Type B pancreatic cell (in vitro differentiated cells): ENCODE results near the gene PNPLA6. TPM values are rescaled to one million over a fixed set of nuclear protein-coding genes. Genes with fewer than 3 reads are reported as not detected.

Experiments
- DNase-seq: peaks from one replicate; pipeline ENCODE4 v3.0.0; 2021; ENCODE audit warnings: mixed read lengths; ENCODE audit not compliant: unreplicated experiment; ENCODE audit errors: extremely low spot score
- H3K27ac Mint-ChIP-seq: 2 replicates; pipeline ENCODE4 v1.8.0; 2021; ENCODE audit warnings: mild to moderate bottlenecking, mixed read lengths
- H3K27me3 Mint-ChIP-seq: 2 replicates; pipeline ENCODE4 v1.8.0; 2021; ENCODE audit warnings: mixed read lengths
- H3K36me3 Mint-ChIP-seq: 2 replicates; pipeline ENCODE4 v1.8.0; 2021; ENCODE audit warnings: mixed read lengths
- H3K4me1 Mint-ChIP-seq: one replicate; pipeline ENCODE4 v1.8.0; 2021; ENCODE audit warnings: mixed read lengths; ENCODE audit not compliant: unreplicated experiment
- H3K4me3 Mint-ChIP-seq: 2 replicates; pipeline ENCODE4 v1.8.0; 2021; ENCODE audit warnings: mild to moderate bottlenecking, mixed read lengths
- H3K9me3 Mint-ChIP-seq: 2 replicates; pipeline ENCODE4 v1.8.0; 2021; ENCODE audit warnings: mixed read lengths
- total RNA-seq: library from RNA; stranded (reverse); gene quantifications from 2 replicates; pipeline ENCODE4 v1.2.1, GENCODE V29; 2021; ENCODE audit warnings: low replicate concordance
- TF ChIP-seq, protein P1 (sequence below): fragments of 200-600 bp; sonication (generic); conservative IDR thresholded peaks from 2 replicates; pipeline ENCODE4 v1.5.0; 2021; ENCODE audit warnings: antibody characterized with exemption, mild to moderate bottlenecking

Gene PNPLA6
- total RNA-seq, 1 donor from 2014 or later = 84.3 TPM

DNA sequence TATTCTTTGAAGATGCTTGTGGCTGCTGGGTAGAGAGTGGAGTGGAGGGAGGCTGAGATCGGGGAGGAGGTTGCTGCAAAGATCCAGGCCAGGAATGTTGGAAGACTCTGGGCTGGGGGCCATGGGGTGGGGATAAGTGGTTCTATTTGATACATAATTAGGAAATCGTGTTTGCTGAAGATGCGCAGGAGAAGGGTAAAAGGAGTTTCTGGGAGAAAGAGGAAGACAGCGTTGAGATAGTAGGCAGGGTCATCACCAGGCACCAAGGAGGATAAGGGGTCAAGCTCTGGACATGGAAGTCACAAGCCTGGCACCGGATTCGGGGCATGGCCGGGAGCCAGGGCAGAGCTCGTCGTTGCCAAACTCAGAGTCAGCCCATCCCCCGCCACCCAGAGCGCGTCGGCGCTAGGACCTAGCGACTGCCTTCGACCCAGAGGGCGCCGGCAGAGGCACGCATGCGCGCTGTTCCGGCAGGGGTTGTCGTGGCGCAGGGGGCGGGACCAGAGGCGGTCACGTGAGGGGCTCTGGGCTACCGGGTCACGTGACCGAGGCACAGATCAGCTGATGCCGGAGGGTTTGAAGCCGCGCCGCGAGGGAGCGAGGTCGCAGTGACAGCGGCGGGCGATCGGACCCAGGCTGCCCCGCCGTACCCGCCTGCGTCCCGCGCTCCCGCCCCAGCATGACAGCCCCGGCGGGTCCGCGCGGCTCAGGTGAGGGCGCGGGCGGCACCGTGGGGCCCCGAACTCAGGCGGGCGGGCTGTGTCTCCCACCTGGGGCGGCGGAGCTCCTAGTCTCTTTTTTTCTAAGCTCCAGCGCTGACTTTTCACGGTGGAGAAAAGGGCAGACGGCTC, 13.2 kb upstream of the PNPLA6 start, which contains the start of gene MCOLN1:
MCOLN1 (plus strand) TSS at position 553 of the 851 bp plus-strand sequence; CDS start at position 680, 127 bp downstream.
- peak within 1 kb of the TSS; percentile 82 for H3K27ac Mint-ChIP-seq
- no peaks in the 10 kb centered on the region for H3K27me3 Mint-ChIP-seq
- peaks cover 10% of the 10 kb centered on the region for H3K4me1 Mint-ChIP-seq
- H3K36me3 Mint-ChIP-seq = peaks cover 6% of the 10 kb centered on the region
- TF ChIP-seq, protein P1, sequence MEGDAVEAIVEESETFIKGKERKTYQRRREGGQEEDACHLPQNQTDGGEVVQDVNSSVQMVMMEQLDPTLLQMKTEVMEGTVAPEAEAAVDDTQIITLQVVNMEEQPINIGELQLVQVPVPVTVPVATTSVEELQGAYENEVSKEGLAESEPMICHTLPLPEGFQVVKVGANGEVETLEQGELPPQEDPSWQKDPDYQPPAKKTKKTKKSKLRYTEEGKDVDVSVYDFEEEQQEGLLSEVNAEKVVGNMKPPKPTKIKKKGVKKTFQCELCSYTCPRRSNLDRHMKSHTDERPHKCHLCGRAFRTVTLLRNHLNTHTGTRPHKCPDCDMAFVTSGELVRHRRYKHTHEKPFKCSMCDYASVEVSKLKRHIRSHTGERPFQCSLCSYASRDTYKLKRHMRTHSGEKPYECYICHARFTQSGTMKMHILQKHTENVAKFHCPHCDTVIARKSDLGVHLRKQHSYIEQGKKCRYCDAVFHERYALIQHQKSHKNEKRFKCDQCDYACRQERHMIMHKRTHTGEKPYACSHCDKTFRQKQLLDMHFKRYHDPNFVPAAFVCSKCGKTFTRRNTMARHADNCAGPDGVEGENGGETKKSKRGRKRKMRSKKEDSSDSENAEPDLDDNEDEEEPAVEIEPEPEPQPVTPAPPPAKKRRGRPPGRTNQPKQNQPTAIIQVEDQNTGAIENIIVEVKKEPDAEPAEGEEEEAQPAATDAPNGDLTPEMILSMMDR = no peak
- peak within 1 kb of the TSS; percentile 89 for H3K4me3 Mint-ChIP-seq
- H3K9me3 Mint-ChIP-seq = no peaks in the 10 kb centered on the region
- peak; percentile 100 for DNase-seq

DNA sequence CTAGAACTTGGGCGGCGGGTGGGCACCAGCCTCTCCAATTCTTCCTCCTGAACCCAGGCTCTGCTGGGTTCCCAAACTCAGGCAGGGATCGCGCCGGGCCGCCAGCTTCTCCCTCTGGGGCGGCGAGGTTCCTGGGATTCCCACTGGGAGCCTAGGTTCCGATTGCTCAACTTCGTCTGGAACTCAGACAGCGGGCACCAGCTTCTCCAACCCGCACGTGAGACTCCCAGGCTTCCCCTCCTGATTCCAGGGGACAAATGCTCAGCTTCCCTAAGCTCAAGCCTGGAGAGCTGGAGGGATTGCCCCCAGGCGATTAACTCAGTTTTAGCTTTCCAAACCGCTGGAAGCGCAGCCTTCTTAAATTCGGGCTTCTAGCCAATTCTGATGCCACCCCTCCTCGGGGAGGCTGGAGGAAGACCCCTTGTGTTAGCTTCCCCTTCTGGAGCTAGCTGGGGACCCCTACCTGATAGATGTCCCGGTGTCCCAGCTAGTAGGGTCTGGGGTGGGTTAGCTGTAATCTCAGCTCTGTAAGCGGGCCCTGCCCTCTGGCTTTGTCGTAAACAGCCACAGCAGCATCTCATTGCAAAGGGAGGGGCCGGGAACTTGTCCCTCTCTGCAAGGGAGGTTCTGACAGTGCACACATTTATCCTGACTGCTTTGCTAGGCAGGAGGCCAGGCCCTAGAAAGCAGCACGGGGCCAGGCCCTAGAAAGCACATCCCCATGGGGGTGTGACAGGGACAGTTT, 12.4 kb upstream of the PNPLA6 start:
- peak overlapping the region; percentile 53 for H3K27ac Mint-ChIP-seq
- peaks cover 6% of the 10 kb centered on the region for H3K36me3 Mint-ChIP-seq
- H3K4me1 Mint-ChIP-seq = peaks cover 6% of the 10 kb centered on the region
- H3K27me3 Mint-ChIP-seq = no peaks in the 10 kb centered on the region
- H3K9me3 Mint-ChIP-seq = no peaks in the 10 kb centered on the region
- no peak for DNase-seq
- TF ChIP-seq, protein P1 = no peak
- H3K4me3 Mint-ChIP-seq = peak overlapping the region; percentile 83

DNA sequence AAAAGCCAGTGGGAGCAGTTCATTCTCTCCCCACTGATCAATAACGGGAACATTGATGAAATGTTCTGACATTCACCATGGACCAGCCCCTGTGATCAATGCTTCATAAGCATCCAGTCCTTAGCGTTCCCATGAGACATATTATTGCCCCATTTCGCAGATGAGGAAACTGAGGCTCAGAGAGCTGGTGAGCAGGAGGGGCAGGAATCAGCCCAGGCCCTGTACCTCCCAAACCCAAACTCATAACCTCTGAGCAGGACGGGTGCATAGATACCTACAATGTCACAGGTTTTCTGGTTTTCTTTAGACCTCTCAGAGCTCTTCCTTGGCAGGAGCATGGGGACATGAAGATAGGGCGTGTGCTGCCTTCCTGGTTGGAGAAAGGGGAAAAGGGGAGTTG, 11.0 kb upstream of the PNPLA6 start:
- Mint-ChIP-seq H3K36me3 (peaks cover 3% of the 10 kb centered on the region), H3K4me3 (peak overlapping the region; percentile 45), H3K27me3 (no peaks in the 10 kb centered on the region), H3K9me3 (no peaks in the 10 kb centered on the region), H3K27ac (no peak overlapping the region), H3K4me1 (peaks cover 6% of the 10 kb centered on the region)
- no peak for DNase-seq
- TF ChIP-seq, protein P1 = no peak

DNA sequence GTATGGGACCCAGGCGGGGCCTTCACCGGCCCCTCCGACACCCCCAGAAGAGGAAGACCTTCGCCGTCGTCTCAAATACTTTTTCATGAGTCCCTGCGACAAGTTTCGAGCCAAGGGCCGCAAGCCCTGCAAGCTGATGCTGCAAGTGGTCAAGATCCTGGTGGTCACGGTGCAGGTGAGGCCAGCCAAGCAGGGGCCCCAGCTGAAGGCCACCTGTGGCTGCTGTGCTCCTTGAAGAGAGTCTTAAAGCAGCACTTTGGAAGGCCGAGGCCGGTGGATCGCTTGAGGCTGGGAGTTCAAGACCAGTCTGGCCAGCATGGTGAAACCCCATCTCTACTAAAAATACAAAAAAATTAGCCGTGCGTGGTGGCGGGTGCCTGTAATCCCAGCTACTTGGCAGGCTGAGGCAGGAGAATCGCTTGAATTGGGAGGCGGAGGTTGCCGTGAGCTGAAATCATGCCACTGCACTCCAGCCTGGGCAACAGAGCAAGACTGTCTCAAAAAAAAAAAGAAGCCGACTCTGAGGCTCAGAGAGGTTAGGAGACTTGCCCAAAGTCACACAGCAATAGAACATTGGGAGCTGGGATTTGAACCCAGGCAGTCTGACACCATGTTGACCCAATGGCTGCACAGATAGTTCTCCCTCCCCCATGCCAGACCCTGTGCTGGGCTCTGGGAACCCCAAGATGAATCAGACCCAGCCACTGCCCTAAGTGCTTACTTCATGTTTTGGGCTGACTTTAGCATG, 10.4 kb upstream of the PNPLA6 start:
- Mint-ChIP-seq H3K36me3 (peaks cover 3% of the 10 kb centered on the region), H3K4me1 (peaks cover 6% of the 10 kb centered on the region), H3K4me3 (no peak overlapping the region), H3K27ac (no peak overlapping the region), H3K27me3 (no peaks in the 10 kb centered on the region), H3K9me3 (no peaks in the 10 kb centered on the region)
- TF ChIP-seq, protein P1 = no peak
- no peak for DNase-seq
